Dendritic cell treated with granulocyte-macrophage colony-stimulating factor and Interleukin-4, amounts not matched to agents 40 ng/mL and 50 ng/mL, for 4 days (primary cell): ENCODE results near the gene TRO.

Experiments
- H3K27ac Mint-ChIP-seq: one replicate; pipeline ENCODE4 v1.8.0; 2022; ENCODE audit warnings: mild to moderate bottlenecking, mixed read lengths
- H3K27me3 Mint-ChIP-seq: one replicate; pipeline ENCODE4 v1.8.0; 2022; ENCODE audit warnings: mild to moderate bottlenecking, mixed read lengths
- H3K36me3 Mint-ChIP-seq: one replicate; pipeline ENCODE4 v1.8.0; 2022; ENCODE audit warnings: low read depth, mixed read lengths
- H3K4me1 Mint-ChIP-seq: one replicate; pipeline ENCODE4 v1.8.0; 2022; ENCODE audit warnings: low read depth, mixed read lengths
- H3K4me3 Mint-ChIP-seq: one replicate; pipeline ENCODE4 v1.8.0; 2022; ENCODE audit warnings: mild to moderate bottlenecking, moderate library complexity, mixed read lengths
- H3K9me3 Mint-ChIP-seq: one replicate; pipeline ENCODE4 v1.8.0; 2022; ENCODE audit warnings: mixed read lengths
- intact Hi-C: fragments of 100-400 bp; cut with micrococcal nuclease; formaldehyde crosslinking; loops from one replicate; pipeline ENCODE4 v1.15.0; 2022

The TRO gene

GRCh38 chrX:54933150-54933826, 12.7 kb downstream of the TRO start:
- Mint-ChIP-seq H3K27ac (no peak overlapping the region), H3K4me1 (no peaks in the 10 kb centered on the region), H3K27me3 (no peaks in the 10 kb centered on the region), H3K36me3 (no peaks in the 10 kb centered on the region), H3K9me3 (no peaks in the 10 kb centered on the region), H3K4me3 (no peak overlapping the region)
- intact Hi-C loops, result no loop called here

GRCh38 chrX:54934058-54934457, 13.4 kb downstream of the TRO start:
- no peak overlapping the region for H3K27ac Mint-ChIP-seq
- no peak overlapping the region for H3K4me3 Mint-ChIP-seq
- H3K27me3 Mint-ChIP-seq, result no peaks in the 10 kb centered on the region
- H3K4me1 Mint-ChIP-seq, result no peaks in the 10 kb centered on the region
- no peaks in the 10 kb centered on the region for H3K9me3 Mint-ChIP-seq
- intact Hi-C loops, result no loop called here
- H3K36me3 Mint-ChIP-seq, result no peaks in the 10 kb centered on the region

- H3K36me3 Mint-ChIP-seq, result no peaks in the 10 kb centered on the region
- no peaks in the 10 kb centered on the region for H3K4me1 Mint-ChIP-seq
- H3K9me3 Mint-ChIP-seq, result no peaks in the 10 kb centered on the region
- no peak overlapping the region for H3K27ac Mint-ChIP-seq
- H3K27me3 Mint-ChIP-seq, result no peaks in the 10 kb centered on the region
- H3K4me3 Mint-ChIP-seq, result no peak overlapping the region
- intact Hi-C loops, result no loop called here
Measured at GRCh38 chrX:54934890-54935289, 14.3 kb downstream of the TRO start.

DNA sequence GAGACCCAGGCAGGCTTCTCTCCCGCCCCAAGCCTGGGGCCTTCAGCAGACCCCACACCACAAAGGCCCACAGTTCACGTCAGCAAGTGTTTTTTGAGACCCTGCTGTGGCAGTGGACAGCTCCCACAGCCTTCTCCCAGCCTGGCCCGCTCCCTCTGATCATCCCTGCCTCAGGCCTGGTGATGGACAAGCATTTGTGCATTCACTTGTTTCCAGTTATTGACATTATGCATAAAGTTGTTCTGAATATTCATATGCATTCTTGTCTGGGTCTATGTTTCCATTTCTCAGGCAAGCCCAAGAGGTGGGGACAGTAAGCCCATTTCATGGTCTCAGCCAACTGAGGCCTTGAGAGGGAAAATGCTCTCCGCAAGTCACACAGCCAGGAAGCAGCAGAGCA, 14.7 kb downstream of the TRO start:
- intact Hi-C loops, result no loop called here
- no peaks in the 10 kb centered on the region for H3K9me3 Mint-ChIP-seq
- no peaks in the 10 kb centered on the region for H3K4me1 Mint-ChIP-seq
- H3K36me3 Mint-ChIP-seq, result no peaks in the 10 kb centered on the region
- H3K27ac Mint-ChIP-seq, result no peak overlapping the region
- no peak overlapping the region for H3K4me3 Mint-ChIP-seq
- H3K27me3 Mint-ChIP-seq, result no peaks in the 10 kb centered on the region

- intact Hi-C loops, result no loop called here
- Mint-ChIP-seq H3K27ac (no peak overlapping the region), H3K4me1 (no peaks in the 10 kb centered on the region), H3K4me3 (no peak overlapping the region), H3K36me3 (no peaks in the 10 kb centered on the region), H3K9me3 (no peaks in the 10 kb centered on the region), H3K27me3 (no peaks in the 10 kb centered on the region)
Measured at GRCh38 chrX:54937416-54937815, 16.8 kb downstream of the TRO start.

DNA sequence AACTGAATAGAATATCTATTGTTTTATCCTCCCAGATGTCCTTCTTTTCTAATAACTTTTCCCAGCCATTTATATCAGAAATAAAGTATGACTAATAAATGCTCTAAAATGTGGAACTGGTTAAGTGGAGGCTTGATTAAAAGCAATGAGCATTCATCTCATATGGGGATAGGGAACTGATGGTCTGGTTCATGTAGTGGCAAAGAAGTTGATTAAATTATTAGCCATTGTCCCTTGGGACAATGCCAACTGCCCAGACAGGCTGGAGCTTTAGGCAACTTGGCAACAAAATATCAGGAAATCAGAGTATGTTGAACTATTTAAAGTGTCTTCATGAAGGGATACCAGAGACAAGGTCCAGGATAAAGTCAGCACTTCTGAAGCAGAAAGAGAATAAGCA, 24.2 kb downstream of the TRO start:
- Mint-ChIP-seq H3K4me3 (no peak overlapping the region), H3K4me1 (no peaks in the 10 kb centered on the region), H3K27ac (no peak overlapping the region), H3K36me3 (no peaks in the 10 kb centered on the region), H3K9me3 (no peaks in the 10 kb centered on the region), H3K27me3 (peaks cover 5% of the 10 kb centered on the region)
- intact Hi-C loops, result no loop called here

- no peaks in the 10 kb centered on the region for H3K4me1 Mint-ChIP-seq
- intact Hi-C loops, result no loop called here
- H3K9me3 Mint-ChIP-seq, result no peaks in the 10 kb centered on the region
- peaks cover 5% of the 10 kb centered on the region for H3K27me3 Mint-ChIP-seq
- H3K4me3 Mint-ChIP-seq, result no peak overlapping the region
- H3K27ac Mint-ChIP-seq, result no peak overlapping the region
- H3K36me3 Mint-ChIP-seq, result no peaks in the 10 kb centered on the region
Measured at GRCh38 chrX:54945224-54945623, 24.6 kb downstream of the TRO start.

DNA sequence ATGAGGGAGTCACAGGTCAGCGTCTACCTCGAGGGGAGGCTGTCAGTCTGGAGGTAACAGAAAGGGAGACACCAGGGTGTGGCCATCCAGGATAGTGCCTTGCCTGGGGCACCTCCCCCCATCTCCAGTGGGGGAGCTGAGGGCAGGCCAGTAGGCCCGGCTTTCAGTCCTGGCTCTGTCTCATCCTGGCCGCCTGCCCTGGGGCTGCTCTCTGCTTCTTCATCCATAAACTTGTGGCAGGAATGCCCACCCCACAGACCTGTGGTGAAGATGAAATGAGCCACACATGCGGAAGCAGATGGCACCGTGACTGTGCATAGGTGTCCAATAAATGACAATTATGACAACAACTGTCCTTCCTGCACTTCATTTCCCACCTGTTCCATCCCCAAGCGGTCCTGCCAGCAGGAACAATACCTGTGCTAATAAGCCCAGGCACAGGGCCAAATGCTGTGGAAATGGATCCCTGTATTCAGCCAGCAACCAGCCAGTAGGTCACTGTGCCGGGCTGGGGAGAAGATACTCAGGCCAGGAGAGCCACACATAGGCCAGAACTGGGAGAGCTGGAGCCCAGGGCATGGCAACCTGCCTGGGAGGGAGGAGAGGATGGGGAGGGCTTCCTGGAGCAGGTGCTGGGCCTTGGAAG, 30.2 kb downstream of the TRO start:
- no peaks in the 10 kb centered on the region for H3K9me3 Mint-ChIP-seq
- no peaks in the 10 kb centered on the region for H3K36me3 Mint-ChIP-seq
- H3K27ac Mint-ChIP-seq, result no peak overlapping the region
- H3K4me1 Mint-ChIP-seq, result no peaks in the 10 kb centered on the region
- peaks cover 5% of the 10 kb centered on the region for H3K27me3 Mint-ChIP-seq
- intact Hi-C loops, result no loop called here
- no peak overlapping the region for H3K4me3 Mint-ChIP-seq

DNA sequence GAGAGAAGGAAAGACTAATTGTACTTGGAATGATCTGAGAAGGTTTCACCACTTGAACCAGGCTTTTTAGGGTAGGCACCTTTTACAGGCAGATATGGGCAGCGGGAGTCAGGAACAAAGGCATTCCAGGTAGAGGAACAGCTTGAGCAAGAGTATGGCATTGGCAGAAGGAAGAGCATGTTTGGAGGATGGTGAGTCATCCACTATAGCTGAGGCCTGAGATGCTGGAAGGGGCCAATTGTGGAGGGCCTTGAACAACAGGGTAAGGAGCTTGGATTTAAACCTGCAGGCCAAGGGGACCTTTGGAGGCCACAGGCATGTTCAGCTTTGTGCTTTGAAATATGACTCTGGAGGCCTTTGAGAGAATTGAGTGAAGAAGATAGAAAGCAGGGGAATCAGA, 41.1 kb downstream of the TRO start:
- Mint-ChIP-seq H3K9me3 (peaks cover 14% of the 10 kb centered on the region), H3K36me3 (no peaks in the 10 kb centered on the region), H3K27me3 (peaks cover 5% of the 10 kb centered on the region), H3K4me1 (no peaks in the 10 kb centered on the region), H3K27ac (no peak overlapping the region), H3K4me3 (no peak overlapping the region)
- intact Hi-C loops, result no loop called here

DNA sequence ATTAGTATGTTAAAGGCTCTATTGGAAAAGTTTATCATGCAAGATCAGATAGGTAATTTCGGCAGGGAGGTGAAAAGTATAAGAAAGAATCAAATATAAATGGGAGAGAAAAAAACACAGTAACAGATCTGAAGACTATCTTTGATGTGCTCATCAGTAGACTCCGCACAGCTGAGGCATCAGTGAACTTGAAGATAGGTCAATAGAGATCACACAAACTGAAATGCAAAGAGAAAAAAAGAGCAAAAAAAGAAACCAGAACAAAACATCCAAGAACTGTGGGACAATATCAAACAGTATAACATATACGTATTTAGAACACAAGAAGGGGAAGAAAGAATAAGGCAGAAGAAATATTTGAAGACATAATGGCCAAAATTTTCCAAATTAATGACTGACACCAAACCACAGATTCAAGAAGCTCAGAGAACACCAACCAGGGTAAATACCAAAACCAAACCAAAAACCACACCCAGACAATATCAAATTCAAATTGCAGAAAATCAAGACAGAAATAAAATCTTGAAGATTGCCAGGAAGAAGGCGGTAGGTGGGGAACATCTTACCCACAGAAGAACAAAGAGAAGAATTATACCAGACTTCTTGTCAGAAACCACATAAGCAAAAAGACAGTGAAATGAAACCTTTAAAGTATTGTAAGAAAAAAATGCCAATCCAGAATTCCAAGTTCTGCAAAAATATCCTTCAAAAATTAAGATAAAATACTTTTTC, 44.3 kb downstream of the TRO start:
- Mint-ChIP-seq H3K4me1 (no peaks in the 10 kb centered on the region), H3K27ac (no peak overlapping the region), H3K4me3 (no peak overlapping the region), H3K36me3 (no peaks in the 10 kb centered on the region), H3K9me3 (peaks cover 14% of the 10 kb centered on the region), H3K27me3 (peaks cover 5% of the 10 kb centered on the region)
- intact Hi-C loops, result no loop called here

- intact Hi-C loops, result no loop called here
- Mint-ChIP-seq H3K27me3 (no peaks in the 10 kb centered on the region), H3K9me3 (no peaks in the 10 kb centered on the region), H3K4me1 (no peaks in the 10 kb centered on the region), H3K27ac (no peak overlapping the region), H3K36me3 (no peaks in the 10 kb centered on the region), H3K4me3 (no peak overlapping the region)
Measured at GRCh38 chrX:54977387-54977786, 56.8 kb downstream of the TRO start.

GRCh38 chrX:54978448-54978847, 57.8 kb downstream of the TRO start:
- H3K4me3 Mint-ChIP-seq, result no peak overlapping the region
- H3K9me3 Mint-ChIP-seq, result no peaks in the 10 kb centered on the region
- no peaks in the 10 kb centered on the region for H3K4me1 Mint-ChIP-seq
- H3K27ac Mint-ChIP-seq, result no peak overlapping the region
- no peaks in the 10 kb centered on the region for H3K36me3 Mint-ChIP-seq
- H3K27me3 Mint-ChIP-seq, result no peaks in the 10 kb centered on the region
- intact Hi-C loops, result no loop called here

DNA sequence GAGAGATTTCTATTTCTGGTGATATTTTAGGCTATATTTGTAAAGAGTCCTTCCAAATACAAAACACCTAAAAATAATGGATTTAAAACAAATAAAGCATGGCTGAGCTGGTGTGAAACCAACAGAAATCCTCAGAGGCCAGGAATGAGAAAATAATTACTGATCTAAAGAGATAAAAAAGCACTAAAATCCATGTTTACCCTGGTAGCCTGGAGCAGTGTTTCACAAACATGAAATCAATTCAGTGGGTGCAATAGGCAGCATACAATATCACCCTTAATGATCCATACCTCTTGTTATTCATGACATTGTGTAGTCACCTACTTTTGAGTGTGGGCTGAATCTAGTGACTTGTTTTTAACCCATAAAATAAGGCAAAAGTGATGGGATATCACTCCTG, 58.8 kb downstream of the TRO start:
- intact Hi-C loops, result no loop called here
- Mint-ChIP-seq H3K27ac (no peak overlapping the region), H3K4me1 (no peaks in the 10 kb centered on the region), H3K27me3 (no peaks in the 10 kb centered on the region), H3K36me3 (no peaks in the 10 kb centered on the region), H3K9me3 (no peaks in the 10 kb centered on the region), H3K4me3 (no peak overlapping the region)

- Mint-ChIP-seq H3K4me1 (no peaks in the 10 kb centered on the region), H3K9me3 (no peaks in the 10 kb centered on the region), H3K4me3 (no peak overlapping the region), H3K27ac (no peak overlapping the region), H3K36me3 (no peaks in the 10 kb centered on the region), H3K27me3 (no peaks in the 10 kb centered on the region)
- intact Hi-C loops, result loop anchor here (10.0 kb wide), 1 partner anchor 56 kb away; the partner anchor contains the start of gene TRO
Measured at GRCh38 chrX:54980334-54980733, 59.7 kb downstream of the TRO start.
